ENCODE results near the gene DAAM1.

The DAAM1 gene

DNA sequence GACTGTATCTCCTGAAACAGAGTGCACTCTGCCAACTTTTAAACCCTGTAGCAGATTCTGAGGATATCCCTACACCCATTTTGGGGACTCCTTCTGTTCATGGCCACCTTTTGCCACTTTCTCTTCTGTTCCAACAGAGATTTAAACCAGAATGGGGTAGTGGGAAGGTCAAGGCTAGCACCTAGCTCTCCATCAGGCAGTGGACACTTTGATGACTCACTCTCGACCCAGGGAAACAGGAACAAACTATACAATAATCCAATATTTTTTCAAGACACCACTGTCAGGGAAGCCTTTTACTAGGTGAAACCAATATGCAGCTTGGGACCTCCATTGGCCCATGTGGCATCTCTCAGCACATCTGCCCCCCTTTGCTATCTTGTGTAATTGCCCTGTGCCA is 103.6 kb downstream of the DAAM1 start:
- no peak for DNase-seq (ENCODE audit: low read depth)

GRCh38 chr14:59292921-59293534 is 104.6 kb downstream of the DAAM1 start:
- no peak for DNase-seq (ENCODE audit: low read depth)

DNA sequence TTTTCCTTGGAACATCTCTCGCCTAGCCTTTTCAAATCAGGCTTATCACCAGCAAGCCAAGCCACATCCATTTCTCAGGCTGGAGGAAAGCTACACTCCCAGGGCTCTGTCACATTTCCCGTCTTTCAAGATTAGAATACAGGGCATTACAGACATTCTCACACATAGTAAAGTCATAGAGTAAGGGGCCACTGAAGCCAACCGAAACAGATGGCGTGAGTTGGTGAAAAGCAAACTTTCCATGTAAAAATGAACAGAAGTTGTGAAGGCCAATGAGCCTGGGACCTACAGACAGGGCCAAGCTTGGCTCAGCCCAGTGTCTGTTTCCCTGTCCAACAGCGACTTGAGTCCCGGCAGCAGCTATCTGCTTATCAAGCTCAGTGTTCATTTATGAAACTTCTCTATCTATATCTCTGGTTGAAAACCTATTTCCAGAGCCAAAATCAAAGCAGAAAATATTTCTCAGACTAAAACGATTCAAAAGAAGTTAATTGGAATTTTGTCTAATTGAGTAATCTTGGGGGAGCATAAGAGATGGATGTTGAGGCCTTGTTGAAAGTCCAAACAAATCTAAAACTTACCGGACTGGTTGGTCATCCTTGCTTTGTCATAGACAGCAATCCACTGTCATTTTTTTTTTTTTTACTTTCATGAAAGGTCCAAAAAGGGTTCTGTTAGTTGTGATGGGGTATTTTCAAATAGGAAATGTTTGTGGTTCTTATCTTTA is 105.6 kb downstream of the DAAM1 start:
- DNase-seq (ENCODE audit: low read depth), result no peak

- no peak for DNase-seq (ENCODE audit: low read depth)
Observed at GRCh38 chr14:59294662-59294992, 106.2 kb downstream of the DAAM1 start.

GRCh38 chr14:59295951-59296350 is 107.5 kb downstream of the DAAM1 start:
- DNase-seq (ENCODE audit: low read depth), result no peak

DNA sequence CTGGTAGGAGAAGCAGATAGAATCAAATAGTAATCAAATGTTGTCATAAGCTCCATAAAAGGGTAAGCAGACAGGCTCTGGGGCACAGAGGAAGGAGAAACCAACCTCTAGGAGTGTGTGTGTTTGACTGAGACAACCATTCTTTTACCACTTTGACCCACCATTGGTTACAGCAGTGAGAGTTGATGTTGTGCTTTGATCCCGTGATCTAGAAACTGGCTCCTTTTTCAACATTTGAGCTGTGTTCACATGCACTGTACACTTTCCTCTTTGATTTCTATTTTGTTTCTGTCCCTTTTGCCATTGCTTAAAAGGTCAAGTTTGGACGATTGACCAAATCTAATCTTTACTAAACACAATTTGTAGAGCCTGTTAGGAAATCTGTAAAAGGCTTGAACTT is 108.0 kb downstream of the DAAM1 start:
- no peak for DNase-seq (ENCODE audit: low read depth)

GRCh38 chr14:59297071-59297776 is 108.8 kb downstream of the DAAM1 start:
- no peak for DNase-seq (ENCODE audit: low read depth)

DNA sequence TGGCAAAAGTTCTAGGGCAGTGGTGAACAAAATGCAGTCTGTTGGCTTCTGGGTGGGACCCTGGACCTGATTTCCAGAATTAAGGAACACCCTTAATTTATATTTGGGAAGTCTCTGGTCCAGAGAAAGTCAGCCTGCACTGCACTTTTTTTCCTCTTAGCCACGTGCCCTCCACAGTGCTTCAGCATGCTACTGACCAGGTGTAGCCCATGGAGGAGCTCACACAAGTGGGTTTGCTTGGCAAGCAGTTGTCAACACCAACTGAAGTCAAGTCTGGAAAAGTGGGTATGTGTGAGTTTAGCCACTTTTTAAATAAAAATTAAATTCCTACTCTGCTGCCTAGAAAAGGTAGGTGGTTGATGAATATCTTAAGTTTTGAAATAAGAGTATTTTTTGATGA is 111.3 kb downstream of the DAAM1 start:
- no peak for DNase-seq (ENCODE audit: low read depth)

DNA sequence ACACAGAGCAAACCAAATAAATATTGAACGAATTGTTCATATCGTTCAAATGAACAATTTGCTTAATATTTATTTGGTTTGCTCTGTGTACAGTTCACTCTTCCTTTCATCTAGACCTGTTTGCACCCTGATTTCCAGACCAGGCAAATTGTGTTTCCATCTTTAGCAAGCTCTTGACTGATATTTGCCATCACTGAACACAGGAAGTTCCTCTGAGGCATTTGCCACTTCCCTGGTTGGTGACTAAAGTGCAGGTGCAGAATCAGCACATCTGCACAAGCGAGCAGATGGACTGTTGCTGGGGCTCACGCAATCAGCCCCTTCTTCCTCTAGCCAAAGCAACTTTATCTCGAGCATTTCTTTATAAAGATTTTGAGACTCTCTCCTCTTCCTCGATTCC is 112.9 kb downstream of the DAAM1 start:
- peak; percentile 4 for DNase-seq (ENCODE audit: low read depth)

DNA sequence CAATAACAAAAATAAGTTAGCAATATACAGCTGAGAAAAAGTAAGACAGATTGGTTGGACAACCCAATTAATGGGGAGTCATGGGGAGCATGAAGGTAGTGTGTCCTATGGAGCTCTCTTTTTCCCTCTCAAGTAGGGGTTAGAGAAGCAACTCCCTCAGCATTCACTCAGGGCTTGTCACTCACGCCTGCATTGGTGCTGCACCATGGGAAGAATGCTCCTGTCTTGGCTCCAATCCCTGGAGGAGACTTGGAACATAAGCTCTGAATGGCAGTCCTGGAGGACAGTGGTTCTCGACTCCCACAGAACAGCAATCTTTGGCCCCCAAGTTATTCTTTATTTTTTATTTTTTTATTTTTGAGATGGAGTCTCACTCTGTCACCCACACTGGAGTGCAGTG is 113.8 kb downstream of the DAAM1 start:
- no peak for DNase-seq (ENCODE audit: low read depth)

DNA sequence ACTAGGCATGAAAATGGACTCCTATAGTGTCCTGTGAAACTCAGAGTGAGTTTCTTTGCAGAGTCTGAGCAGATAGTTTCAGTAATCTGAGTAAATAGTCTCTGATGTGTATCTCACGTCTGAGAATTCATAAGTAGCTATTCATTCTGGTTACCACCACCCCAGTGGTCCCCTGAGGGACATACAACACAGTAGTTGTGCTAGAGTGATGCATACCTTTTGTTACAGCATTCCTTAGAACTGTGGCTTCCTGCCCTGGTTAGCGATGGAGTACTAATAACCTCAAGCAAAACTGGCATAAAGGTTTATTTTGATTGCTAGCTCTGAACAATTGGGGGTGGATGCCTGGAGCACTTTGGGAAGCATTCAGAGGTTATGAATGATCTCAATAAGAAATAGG is 114.7 kb downstream of the DAAM1 start:
- no peak for DNase-seq (ENCODE audit: low read depth)

- no peak for DNase-seq (ENCODE audit: low read depth)
Observed at GRCh38 chr14:59305231-59305630, 116.8 kb downstream of the DAAM1 start.

DNA sequence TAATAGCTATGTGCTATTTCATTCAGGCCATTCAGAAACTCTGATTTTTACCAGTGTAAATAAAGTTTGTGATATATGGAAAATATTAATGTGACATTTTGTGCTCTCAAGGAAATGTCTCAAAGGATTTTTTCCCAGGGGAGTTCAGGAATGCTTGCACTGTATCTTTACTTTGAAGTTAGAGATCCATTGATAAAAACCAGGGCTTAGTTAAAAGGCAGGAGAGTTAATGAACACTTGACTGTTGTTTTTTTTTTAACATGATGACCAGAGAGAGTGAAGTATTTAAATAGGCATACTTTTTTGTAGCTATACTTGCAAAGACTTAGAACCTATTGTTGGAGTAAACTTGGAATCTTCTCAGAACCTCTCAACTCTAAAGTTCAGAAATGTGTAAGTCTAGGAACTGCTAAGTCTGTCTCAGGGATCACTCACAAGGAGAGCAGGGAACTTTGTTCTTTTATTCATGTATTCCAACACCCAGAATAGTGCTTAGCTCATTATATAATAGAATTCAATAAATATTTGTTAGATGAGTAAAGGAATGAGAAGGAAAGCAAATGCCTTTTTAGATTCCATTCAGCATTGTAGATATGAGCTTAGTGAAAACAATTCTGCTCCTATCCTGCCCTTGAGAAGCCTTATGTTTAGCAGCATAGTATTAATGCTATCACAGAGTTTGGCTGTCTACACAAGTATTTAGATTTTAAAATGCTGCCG is 117.5 kb downstream of the DAAM1 start:
- DNase-seq (ENCODE audit: low read depth), result no peak

DNA sequence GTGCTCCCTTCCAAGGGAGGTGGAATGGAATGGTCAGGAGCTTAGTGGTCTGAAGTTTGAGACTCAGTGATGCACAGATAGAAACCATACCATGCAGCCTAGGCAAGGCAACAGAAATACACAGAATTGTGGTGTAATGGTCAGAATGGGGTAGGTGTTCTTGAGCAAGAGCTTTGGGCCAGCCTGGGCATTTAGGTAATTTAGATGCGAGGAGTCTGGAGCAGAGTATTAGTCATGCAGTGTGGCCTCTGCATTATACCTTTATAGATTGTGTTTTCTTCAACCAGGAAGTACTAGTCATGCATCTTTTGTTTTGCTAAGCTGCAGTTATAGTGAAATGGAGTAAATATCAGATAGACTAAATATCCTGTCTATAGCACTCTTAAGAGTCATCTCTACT is 118.3 kb downstream of the DAAM1 start:
- no peak for DNase-seq (ENCODE audit: low read depth)

GRCh38 chr14:59308086-59308485 is 119.6 kb downstream of the DAAM1 start:
- no peak for DNase-seq (ENCODE audit: low read depth)

DNA sequence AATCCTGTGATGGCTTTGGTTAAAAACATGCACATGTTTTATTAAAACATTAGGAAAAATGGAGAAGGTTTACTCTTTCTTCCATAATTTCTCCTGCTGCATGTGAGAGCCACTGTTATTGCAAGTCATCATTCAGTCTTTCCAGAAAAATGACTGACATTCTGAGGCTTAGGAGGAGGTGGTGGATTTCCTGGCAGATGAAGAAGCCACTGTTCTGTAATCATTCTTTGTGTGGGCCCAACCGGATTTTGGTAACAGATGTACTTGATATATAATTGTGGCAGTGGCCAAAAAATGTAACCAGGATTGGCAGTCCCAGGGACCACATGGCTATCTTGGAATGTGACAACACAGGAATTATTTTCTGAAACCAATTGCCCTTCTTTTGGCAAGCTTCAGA is 120.2 kb downstream of the DAAM1 start:
- DNase-seq (ENCODE audit: low read depth), result no peak

GRCh38 chr14:59309291-59309900 is 120.9 kb downstream of the DAAM1 start:
- DNase-seq (ENCODE audit: low read depth), result no peak

GRCh38 chr14:59310633-59311032 is 122.2 kb downstream of the DAAM1 start:
- DNase-seq (ENCODE audit: low read depth), result no peak

DNA sequence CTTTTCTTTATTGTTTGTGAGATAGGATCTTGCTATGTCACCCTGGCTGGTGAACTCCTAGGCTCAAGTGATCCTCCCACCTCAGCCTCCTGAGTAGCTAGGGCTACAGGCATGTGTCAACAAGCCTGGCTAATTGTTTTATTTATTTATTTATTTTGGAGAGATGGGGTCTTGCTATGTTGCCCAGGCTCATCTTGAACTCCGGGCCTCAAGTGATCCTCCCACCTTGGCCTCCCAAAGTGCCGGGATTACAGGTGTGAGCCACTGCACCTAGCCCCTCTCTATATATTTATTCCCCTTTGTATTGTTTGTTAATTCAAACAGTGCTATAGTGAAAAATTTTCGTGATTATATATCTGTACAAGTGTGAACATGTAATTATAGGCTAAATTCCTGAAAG is 123.3 kb downstream of the DAAM1 start:
- no peak for DNase-seq (ENCODE audit: low read depth)

DNA sequence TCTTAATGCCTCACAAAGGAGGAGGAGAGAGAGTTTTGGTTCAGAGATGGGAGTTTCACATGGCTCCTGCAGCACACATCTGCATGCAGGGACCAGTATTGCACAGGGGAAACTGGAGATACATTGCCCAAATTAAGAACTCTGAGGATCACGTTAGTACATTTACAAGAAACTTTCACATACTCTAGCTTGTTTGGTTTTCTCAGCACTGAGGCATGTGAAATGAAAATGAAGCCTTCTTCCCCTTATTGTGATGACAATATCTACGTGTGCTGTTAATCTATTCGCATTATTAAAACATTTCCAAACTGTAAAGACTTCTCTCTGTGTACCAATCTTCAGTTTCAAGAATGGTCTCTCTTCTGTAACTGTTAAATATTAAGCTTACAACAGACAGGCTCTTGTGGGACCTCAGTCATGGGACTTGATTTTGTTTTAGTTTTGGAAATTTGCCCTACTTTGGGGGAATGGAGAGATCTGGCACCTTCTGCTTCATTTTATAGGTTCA is 124.7 kb downstream of the DAAM1 start:
- no peak for DNase-seq (ENCODE audit: low read depth)

- DNase-seq (ENCODE audit: low read depth), result no peak
Observed at GRCh38 chr14:59313658-59314608, 125.5 kb downstream of the DAAM1 start.

All from activated T-cell treated with anti-CD3 and anti-CD28 coated beads for 48 hours (primary cell).